ENCODE measurements around the gene LRRN4. TPM values are rescaled to one million over a fixed set of nuclear protein-coding genes. Genes with fewer than 3 reads are reported as not detected.

The LRRN4 gene
- total RNA-seq, 1 experiment from 2014 or later: 0.72 TPM

- peaks cover 15% of the 10 kb centered on the region; the same call in 1 of the 2 replicates for H3K36me3 ChIP-seq (ENCODE audit: low read depth)
- no peaks in the 10 kb centered on the region for H3K27me3 ChIP-seq (ENCODE audit: insufficient read depth, low read depth)
- H3K4me3 ChIP-seq: no peak overlapping the region
- H3K4me2 ChIP-seq: no peak overlapping the region
- H3K27ac ChIP-seq: no peak overlapping the region
- no peak for TF ChIP-seq EZH2 (IDR thresholded peaks at IDR 0.05; ENCODE audit: low read depth)
- TF ChIP-seq, protein P1, sequence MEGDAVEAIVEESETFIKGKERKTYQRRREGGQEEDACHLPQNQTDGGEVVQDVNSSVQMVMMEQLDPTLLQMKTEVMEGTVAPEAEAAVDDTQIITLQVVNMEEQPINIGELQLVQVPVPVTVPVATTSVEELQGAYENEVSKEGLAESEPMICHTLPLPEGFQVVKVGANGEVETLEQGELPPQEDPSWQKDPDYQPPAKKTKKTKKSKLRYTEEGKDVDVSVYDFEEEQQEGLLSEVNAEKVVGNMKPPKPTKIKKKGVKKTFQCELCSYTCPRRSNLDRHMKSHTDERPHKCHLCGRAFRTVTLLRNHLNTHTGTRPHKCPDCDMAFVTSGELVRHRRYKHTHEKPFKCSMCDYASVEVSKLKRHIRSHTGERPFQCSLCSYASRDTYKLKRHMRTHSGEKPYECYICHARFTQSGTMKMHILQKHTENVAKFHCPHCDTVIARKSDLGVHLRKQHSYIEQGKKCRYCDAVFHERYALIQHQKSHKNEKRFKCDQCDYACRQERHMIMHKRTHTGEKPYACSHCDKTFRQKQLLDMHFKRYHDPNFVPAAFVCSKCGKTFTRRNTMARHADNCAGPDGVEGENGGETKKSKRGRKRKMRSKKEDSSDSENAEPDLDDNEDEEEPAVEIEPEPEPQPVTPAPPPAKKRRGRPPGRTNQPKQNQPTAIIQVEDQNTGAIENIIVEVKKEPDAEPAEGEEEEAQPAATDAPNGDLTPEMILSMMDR (conservative IDR thresholded peaks at IDR 0.05): no peak
- ChIA-PET CTCF (no interaction called here), POLR2A (ENCODE audit: unreplicated experiment) (no interaction called here)
- no peaks in the 10 kb centered on the region for H3K9me3 ChIP-seq (ENCODE audit: insufficient read depth, low read depth)
- H4K20me1 ChIP-seq (ENCODE audit: insufficient read depth): peaks cover 31% of the 10 kb centered on the region
- peaks cover 14% of the 10 kb centered on the region for H3F3A ChIP-seq (ENCODE audit: insufficient read depth, low read depth)
- intact Hi-C loops (cut with micrococcal nuclease; ENCODE audit: unreplicated experiment): no loop called here
- no TSS peak for BruUV-seq (replicated peaks)
- DNase-seq: no peak
- no peak overlapping the region for H2AFZ ChIP-seq
- H3K4me1 ChIP-seq (replicated peaks; ENCODE audit: insufficient read depth): peaks cover 16% of the 10 kb centered on the region
- peaks cover 39% of the 10 kb centered on the region for H3K79me2 ChIP-seq (ENCODE audit: low read depth)
- H3K9me2 ChIP-seq (ENCODE audit: insufficient read depth): no peaks in the 10 kb centered on the region
These were observed 41.7 kb downstream of the LRRN4 start for GRCh38 chr20:6012179-6012578.

DNA sequence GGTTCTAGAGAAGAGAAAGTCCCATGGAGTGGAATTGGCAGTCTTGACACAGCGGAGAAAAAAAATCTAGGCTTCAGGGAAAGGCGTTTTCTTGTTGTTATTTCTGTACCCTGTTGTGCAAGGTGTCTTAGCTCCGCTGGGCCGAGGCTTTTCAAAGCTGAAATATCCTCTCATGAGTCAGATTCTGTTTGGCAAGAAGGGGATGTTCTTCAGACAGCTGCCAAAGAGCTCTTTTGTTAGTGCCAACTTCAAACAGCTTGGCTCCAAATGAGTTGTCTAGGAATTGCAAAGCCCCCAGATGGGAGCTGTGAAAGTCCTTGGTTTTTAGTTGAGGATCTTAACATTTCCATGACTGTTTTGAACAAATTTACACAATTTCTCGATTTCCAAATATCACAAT, 45.6 kb downstream of the LRRN4 start:
- Histone ChIP-seq H3K79me2 (ENCODE audit: low read depth) (peaks cover 51% of the 10 kb centered on the region), H3K27ac (no peak overlapping the region), H3K9me2 (ENCODE audit: insufficient read depth) (no peaks in the 10 kb centered on the region), H4K20me1 (ENCODE audit: insufficient read depth) (peaks cover 38% of the 10 kb centered on the region), H3K27me3 (ENCODE audit: insufficient read depth, low read depth) (no peaks in the 10 kb centered on the region), H3K36me3 (ENCODE audit: low read depth) (peaks cover 4% of the 10 kb centered on the region; the same call in 1 of the 2 replicates), H2AFZ (no peak overlapping the region), H3K4me2 (peak overlapping the region; percentile 95), H3K9me3 (ENCODE audit: insufficient read depth, low read depth) (no peaks in the 10 kb centered on the region), H3K4me3 (peak overlapping the region; percentile 97; the same call in 1 of the 2 replicates), H3K4me1 (replicated peaks; ENCODE audit: insufficient read depth) (peaks cover 29% of the 10 kb centered on the region), H3F3A (ENCODE audit: insufficient read depth, low read depth) (peaks cover 26% of the 10 kb centered on the region)
- no peak for TF ChIP-seq EZH2 (IDR thresholded peaks at IDR 0.05; ENCODE audit: low read depth)
- TF ChIP-seq, protein P1 (conservative IDR thresholded peaks at IDR 0.05): no peak
- BruUV-seq (replicated peaks): no TSS peak
- peak; percentile 62 to 94 for DNase-seq
- POLR2A ChIA-PET (ENCODE audit: unreplicated experiment): interaction anchor here (0.6 kb wide), 1 partner anchor 840 kb away, joined by 5 read pairs; no protein-coding TSS in a partner anchor
- CTCF ChIA-PET: interaction anchor here (0.9 kb wide), 1 partner anchor 478 kb away, joined by 3 read pairs; no protein-coding TSS in a partner anchor
- intact Hi-C loops (cut with micrococcal nuclease; ENCODE audit: unreplicated experiment): loop anchor here (1.0 kb wide), 1 partner anchor 66 kb away; no protein-coding TSS in a partner anchor

GRCh38 chr20:6007529-6008103, 46.2 kb downstream of the LRRN4 start:
- POLR2A ChIA-PET (ENCODE audit: unreplicated experiment): interaction anchor here (0.6 kb wide), 1 partner anchor 854 kb away, joined by 4 read pairs; no protein-coding TSS in a partner anchor
- DNase-seq: no peak
- peaks cover 3% of the 10 kb centered on the region; the same call in 1 of the 2 replicates for H3K36me3 ChIP-seq (ENCODE audit: low read depth)
- CTCF ChIA-PET: interaction anchor here (0.9 kb wide), 1 partner anchor 478 kb away, joined by 3 read pairs; no protein-coding TSS in a partner anchor
- peaks cover 29% of the 10 kb centered on the region for H3K4me1 ChIP-seq (replicated peaks; ENCODE audit: insufficient read depth)
- intact Hi-C loops (cut with micrococcal nuclease; ENCODE audit: unreplicated experiment): loop anchor here (1.0 kb wide), 2 partner anchors 67 to 478 kb away; no protein-coding TSS in a partner anchor
- no peaks in the 10 kb centered on the region for H3K9me2 ChIP-seq (ENCODE audit: insufficient read depth)
- TF ChIP-seq, protein P1 (conservative IDR thresholded peaks at IDR 0.05): no peak
- TF ChIP-seq EZH2 (IDR thresholded peaks at IDR 0.05; ENCODE audit: low read depth): no peak
- H3K9me3 ChIP-seq (ENCODE audit: insufficient read depth, low read depth): no peaks in the 10 kb centered on the region
- H3K4me3 ChIP-seq: peak overlapping the region; percentile 97
- no peaks in the 10 kb centered on the region for H3K27me3 ChIP-seq (ENCODE audit: insufficient read depth, low read depth)
- H3K79me2 ChIP-seq (ENCODE audit: low read depth): peaks cover 51% of the 10 kb centered on the region
- no TSS peak for BruUV-seq (replicated peaks)
- peaks cover 38% of the 10 kb centered on the region for H4K20me1 ChIP-seq (ENCODE audit: insufficient read depth)
- H3K4me2 ChIP-seq: peak overlapping the region; percentile 95
- H2AFZ ChIP-seq: no peak overlapping the region
- H3F3A ChIP-seq (ENCODE audit: insufficient read depth, low read depth): peaks cover 26% of the 10 kb centered on the region
- no peak overlapping the region for H3K27ac ChIP-seq

All from PC-9 (cell line).